HG03521 (cell line): ENCODE results near the gene PCID2.

Experiments
- ATAC-seq: cut with Tn5 transposase; IDR thresholded peaks from one replicate; pipeline ENCODE4 v1.9.1; 2021; ENCODE audit warnings: mild to moderate bottlenecking, moderate library complexity; ENCODE audit not compliant: unreplicated experiment

The PCID2 gene

GRCh38 chr13:113129921-113130750 lies 78.3 kb downstream of the PCID2 start:
- ATAC-seq: no peak

GRCh38 chr13:113129480-113129879 lies 79.0 kb downstream of the PCID2 start:
- no peak for ATAC-seq
